Endothelial cell of umbilical vein (primary cell): ENCODE measurements around the gene RGS19. TPM values are rescaled to one million over a fixed set of nuclear protein-coding genes. Genes with fewer than 3 reads are reported as not detected.

ENCODE experiments used
- BruUV-seq: library from RNA; stranded (reverse); fragments of 400-500 nt; replicated peaks from 2 replicates; lab custom pipeline; 2021; lab: Mats Ljungman, UMichigan
- CTCF ChIA-PET: fragments of 300-600, 350-600 bp; sonication (Branson Sonifier 250); formaldehyde crosslinking; loops from one replicate; lab custom pipeline; 2021; ENCODE audit warnings: antibody characterized with exemption, inconsistent platforms; lab: Charles Lee
- POLR2A ChIA-PET: fragments of 300-600, 350-600 bp; sonication (Branson Sonifier 250); formaldehyde crosslinking; loops from one replicate; lab custom pipeline; 2021; ENCODE audit warnings: antibody characterized with exemption, inconsistent platforms; lab: Charles Lee
- DNase-seq: peaks from one replicate; pipeline ENCODE4 v3.0.0-alpha.2; 2011; ENCODE audit warnings: low read depth, low spot score
- FAIRE-seq: peaks from 2 replicates; lab custom pipeline; 2011; peaks lifted over from hg19 to GRCh38; lab: Jason Lieb, UNC
- H2AFZ ChIP-seq: 2 replicates; pipeline ENCODE4 v1.6.0; 2012; ENCODE audit warnings: low read depth, low read length, control low read depth, inconsistent platforms
- H3K27ac ChIP-seq: 2 replicates; pipeline ENCODE4 v1.5.1; 2011; ENCODE audit warnings: low read depth, mild to moderate bottlenecking, control low read depth, low read length, moderate library complexity; ENCODE audit not compliant: insufficient read depth
- H3K27me3 ChIP-seq, 2 experiments: 2 replicates each; pipeline versions ENCODE4 v1.6.0 to v1.6.1; 2011; ENCODE audit warnings: low read length in 2 of 2, mixed read lengths in 1 of 2; ENCODE audit not compliant: control insufficient read depth in 2 of 2, insufficient read depth in 2 of 2
- H3K36me3 ChIP-seq, 2 experiments: 2 replicates in 1 of 2; 3 replicates in 1 of 2; pipeline ENCODE4 v1.5.1; 2011; ENCODE audit warnings: low read length in 2 of 2, mild to moderate bottlenecking in 1 of 2, moderate library complexity in 1 of 2; ENCODE audit not compliant: control insufficient read depth in 2 of 2, insufficient read depth in 2 of 2; ENCODE audit errors: extremely low read depth in 1 of 2
- H3K4me1 ChIP-seq: 3 replicates; pipeline ENCODE4 v1.5.1; 2011; ENCODE audit warnings: mild to moderate bottlenecking, low read length; ENCODE audit not compliant: control insufficient read depth, insufficient read depth; ENCODE audit errors: extremely low read depth
- H3K4me2 ChIP-seq: 2 replicates; pipeline ENCODE4 v1.6.1; 2011; ENCODE audit warnings: low read length, control low read depth, mixed read lengths; ENCODE audit not compliant: insufficient read depth
- H3K4me3 ChIP-seq, 3 experiments: fragments of 200-600 bp in 1 of 3; sonication (generic), shearing (Covaris generic) in 1 of 3; replicated peaks in 1 of 3; 2 replicates each; pipeline ENCODE4 v1.5.1; 2011 to 2016; ENCODE audit warnings: control low read depth in 3 of 3, low read length in 3 of 3, mild to moderate bottlenecking in 2 of 3, inconsistent platforms in 1 of 3, low read depth in 1 of 3, moderate library complexity in 1 of 3; ENCODE audit not compliant: insufficient read depth in 1 of 3
- H3K79me2 ChIP-seq: 2 replicates; pipeline ENCODE4 v1.6.0; 2012; ENCODE audit warnings: low read length, inconsistent platforms; ENCODE audit not compliant: control insufficient read depth, insufficient read depth
- H3K9ac ChIP-seq: replicated peaks from 2 replicates; pipeline ENCODE3; 2011; ENCODE audit warnings: low read length, control low read depth; ENCODE audit not compliant: insufficient read depth; ENCODE audit errors: extremely low read depth
- H3K9me1 ChIP-seq: replicated peaks from 3 replicates; pipeline ENCODE4 v1.6.0; 2011; ENCODE audit warnings: mild to moderate bottlenecking, low read length; ENCODE audit not compliant: control insufficient read depth, insufficient read depth; ENCODE audit errors: extremely low read depth
- H3K9me3 ChIP-seq: replicated peaks from 2 replicates; pipeline ENCODE4 v1.5.1; 2012; ENCODE audit warnings: low read length, inconsistent platforms; ENCODE audit not compliant: control insufficient read depth, insufficient read depth
- H4K20me1 ChIP-seq: replicated peaks from 2 replicates; pipeline ENCODE3; 2011; ENCODE audit warnings: mild to moderate bottlenecking, low read length; ENCODE audit not compliant: control insufficient read depth, insufficient read depth; ENCODE audit errors: extremely low read depth
- CTCF ChIP-seq, 2 donors: IDR thresholded peaks; 1 replicate in 1 of 2; 2 replicates in 1 of 2; pipeline ENCODE4 v1.5.1; 2011; ENCODE audit warnings: low read length in 2 of 2, mild to moderate bottlenecking in 2 of 2, moderate library complexity in 2 of 2, control low read depth in 1 of 2, inconsistent platforms in 1 of 2, low read depth in 1 of 2; ENCODE audit not compliant: insufficient read depth in 1 of 2; ENCODE audit errors: extremely low read depth in 1 of 2
- EZH2 ChIP-seq: IDR thresholded peaks from 2 replicates; pipeline ENCODE4 v1.6.1; 2012; ENCODE audit warnings: borderline replicate concordance, low read depth, mild to moderate bottlenecking, moderate library complexity, low read length, inconsistent platforms; ENCODE audit not compliant: severe bottlenecking
- FOS ChIP-seq: IDR thresholded peaks from 2 replicates; pipeline ENCODE4 v1.6.1; 2011; ENCODE audit warnings: mild to moderate bottlenecking, low read length, moderate library complexity, borderline replicate concordance; ENCODE audit not compliant: insufficient read depth
- GATA2 ChIP-seq: IDR thresholded peaks from 2 replicates; pipeline ENCODE4 v1.7.0; 2011; ENCODE audit warnings: low read depth, mild to moderate bottlenecking, moderate library complexity, mixed read lengths, low read length; ENCODE audit not compliant: insufficient read length, insufficient read depth
- JUN ChIP-seq: IDR thresholded peaks from 2 replicates; pipeline ENCODE4 v1.6.1; 2011; ENCODE audit warnings: borderline replicate concordance, low read depth; ENCODE audit not compliant: insufficient read length, insufficient read depth
- MAX ChIP-seq: IDR thresholded peaks from 2 replicates; pipeline ENCODE4 v1.6.1; 2011; ENCODE audit not compliant: insufficient read depth, insufficient read length
- MYC ChIP-seq: IDR thresholded peaks from one replicate; pipeline ENCODE4 v1.6.1; 2011; ENCODE audit warnings: mild to moderate bottlenecking, low read depth, low read length
- POLR2A ChIP-seq: IDR thresholded peaks from 2 replicates; pipeline ENCODE4 v1.6.1; 2012; ENCODE audit warnings: low read depth, mild to moderate bottlenecking, control low read depth, low read length
- POLR2AphosphoS5 ChIP-seq: IDR thresholded peaks from 2 replicates; pipeline ENCODE4 v1.6.1; 2012; ENCODE audit warnings: low read depth, mild to moderate bottlenecking, control low read depth, low read length, moderate library complexity; ENCODE audit not compliant: insufficient read depth
- dilution Hi-C: fragments of 300-500 bp; cut with MboI; formaldehyde crosslinking; loops from one replicate; pipeline ENCODE4 v1.15.0; 2019; ENCODE audit warnings: low sequenced_read_pairs; ENCODE audit not compliant: extremely low pct_ligation_motif_present
- intact Hi-C: fragments of 100-400 bp; cut with micrococcal nuclease; formaldehyde crosslinking; loops from one replicate; pipeline ENCODE4 v1.10.0; 2022
- polyA plus RNA-seq, 4 experiments: library from polyadenylated mRNA; depleted of rRNA in 3 of 4; stranded (reverse) in 3 of 4; unstranded in 1 of 4; fragments of >200 nt; gene quantifications; 2 replicates each; pipeline versions ENCODE4 v1.2.1 to v1.2.3, GENCODE V29; 2011 to 2012; ENCODE audit warnings: missing spikeins in 1 of 4
- total RNA-seq: library from RNA; stranded (reverse); gene quantifications from 2 replicates; pipeline ENCODE4 v1.2.3, GENCODE V29; 2021

Gene RGS19
- total and polyA plus RNA-seq, 2 donors (not counting 3 experiments of a cell fraction or from before 2014, with no cell fraction given): 27.8 to 33.7 TPM

GRCh38 chr20:64069614-64070243 lies 9.6 kb downstream of the RGS19 start:
- intact Hi-C loops: loop anchor here (1.0 to 10.0 kb wide), 2 partner anchors 30 to 55 kb away; no protein-coding TSS in a partner anchor
- no peaks in the 10 kb centered on the region for H3K4me1 ChIP-seq
- H3K27ac ChIP-seq: no peak overlapping the region
- H4K20me1 ChIP-seq: no peaks in the 10 kb centered on the region
- dilution Hi-C loops: no loop called here
- TF ChIP-seq FOS (no peak), JUN (no peak), POLR2AphosphoS5 (no peak), MYC (no peak), EZH2 (no peak), CTCF (IDR thresholded peaks at IDR 0.05; ENCODE audit: extremely low read depth in 1 of 2, insufficient read depth in 1 of 2, low read depth in 1 of 2, low read length in 2 of 2) (peak; percentile 79 to 95), GATA2 (no peak), POLR2A (no peak), MAX (peak; percentile 48)
- POLR2A ChIA-PET: no interaction called here
- H3K9ac ChIP-seq: no peak overlapping the region
- FAIRE-seq: peak; percentile 68
- no peak overlapping the region for H2AFZ ChIP-seq
- H3K4me3 ChIP-seq: no peak overlapping the region
- no peaks in the 10 kb centered on the region for H3K9me1 ChIP-seq
- BruUV-seq: no TSS peak
- H3K9me3 ChIP-seq: no peaks in the 10 kb centered on the region
- H3K36me3 ChIP-seq: peaks cover 0 to 16% of the 10 kb centered on the region in 2 experiments
- H3K79me2 ChIP-seq: no peaks in the 10 kb centered on the region
- DNase-seq: peak; percentile 29
- no peaks in the 10 kb centered on the region for H3K27me3 ChIP-seq
- CTCF ChIA-PET: interaction anchor here (0.9 to 2.3 kb wide), 6 partner anchors 9 to 532 kb away, joined by 3 to 21 read pairs (median 4); no protein-coding TSS in a partner anchor
- no peak overlapping the region for H3K4me2 ChIP-seq
